Measurements from ENCODE around the gene TMEM232. TPM values are rescaled to one million over a fixed set of nuclear protein-coding genes. Genes with fewer than 3 reads are reported as not detected.

Gene TMEM232
- total RNA-seq, 4 donors from 2014 or later = 10.5 to 26.8 (median 11.6) TPM

DNA sequence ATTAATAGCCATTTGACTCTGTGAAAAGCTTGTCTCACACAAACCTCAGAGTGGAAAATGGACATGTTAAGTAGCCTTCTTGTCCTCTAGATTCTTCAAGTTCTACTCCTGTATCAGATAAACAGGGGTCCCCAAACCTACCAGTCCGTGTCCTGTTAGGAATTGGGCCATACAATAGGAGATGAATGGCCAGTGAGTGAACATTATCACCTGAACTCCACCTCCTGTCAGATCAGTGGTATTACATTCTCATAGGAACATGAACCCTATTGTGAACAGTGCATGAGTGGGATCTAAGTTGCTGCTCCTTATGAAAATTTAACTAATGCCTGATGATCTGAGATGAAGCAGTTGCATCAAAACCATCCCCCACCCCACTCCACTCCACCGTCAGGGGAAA is 136.3 kb downstream of the TMEM232 start:
- H3K27me3 ChIP-seq = no peaks in the 10 kb centered on the region
- intact Hi-C loops (cut with DNase I) = no loop called here

DNA sequence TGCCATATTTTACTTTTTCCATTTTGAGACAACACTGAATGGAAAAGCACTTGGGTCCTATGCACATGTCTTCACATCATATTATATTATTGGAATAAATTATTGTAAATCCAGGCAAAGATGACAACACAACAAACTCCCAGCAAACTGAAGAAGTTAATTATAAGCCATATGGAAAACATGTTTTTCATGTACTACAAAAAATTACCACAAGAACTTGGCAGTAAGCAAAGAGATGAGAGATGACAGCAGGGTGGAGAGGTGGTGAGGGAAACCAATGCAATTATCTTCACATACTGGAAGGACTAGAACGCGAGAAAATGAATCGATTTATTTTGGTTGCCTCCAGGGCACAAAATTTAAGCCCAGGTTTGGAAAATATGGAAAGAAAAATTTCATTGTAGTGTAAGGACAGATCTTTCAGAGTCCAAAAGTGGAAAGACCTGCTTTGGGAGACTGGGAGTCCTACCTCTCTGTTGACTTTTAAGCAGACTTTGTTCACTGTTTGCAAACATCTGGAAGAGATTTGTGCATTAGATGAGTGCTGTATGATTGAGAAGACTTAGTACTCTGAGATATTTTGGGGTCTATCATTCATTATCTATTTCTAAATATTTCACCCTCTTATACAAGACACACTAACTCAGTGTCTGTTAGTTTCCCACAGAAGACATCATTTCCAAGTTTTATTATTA is 138.0 kb downstream of the TMEM232 start:
- H3K4me3 ChIP-seq (replicated peaks in 1 of 3) = no peak overlapping the region
- no peaks in the 10 kb centered on the region for H3K27me3 ChIP-seq
- no peak overlapping the region for H3K27ac ChIP-seq
- no peaks in the 10 kb centered on the region for H3K4me1 ChIP-seq
- WGBS, 2 donors = 91% methylated on average over 3 of the region's 3 CpGs
- intact Hi-C loops (cut with DNase I) = no loop called here
- no peaks in the 10 kb centered on the region for H3K36me3 ChIP-seq
- no peak for DNase-seq
- H3K9me3 ChIP-seq = no peaks in the 10 kb centered on the region
- TF ChIP-seq POLR2A (IDR thresholded peaks at IDR 0.05) = no peak
- TF ChIP-seq CTCF (IDR thresholded peaks at IDR 0.05) = no peak

More for the DNA sequence above, 136.3 kb downstream of the TMEM232 start:
- 24 to 38% methylated on average over 2 of the region's 2 CpGs for WGBS, 2 donors
- Histone ChIP-seq H3K4me1 (no peaks in the 10 kb centered on the region), H3K36me3 (no peaks in the 10 kb centered on the region), H3K4me3 (replicated peaks in 1 of 3) (no peak overlapping the region), H3K9me3 (no peaks in the 10 kb centered on the region), H3K27ac (no peak overlapping the region)
- no peak for DNase-seq
- TF ChIP-seq POLR2A (IDR thresholded peaks at IDR 0.05) = no peak
- peak in 3 of 6 experiments; percentile 35 to 53 (median 39) for TF ChIP-seq CTCF (IDR thresholded peaks at IDR 0.05)

DNA sequence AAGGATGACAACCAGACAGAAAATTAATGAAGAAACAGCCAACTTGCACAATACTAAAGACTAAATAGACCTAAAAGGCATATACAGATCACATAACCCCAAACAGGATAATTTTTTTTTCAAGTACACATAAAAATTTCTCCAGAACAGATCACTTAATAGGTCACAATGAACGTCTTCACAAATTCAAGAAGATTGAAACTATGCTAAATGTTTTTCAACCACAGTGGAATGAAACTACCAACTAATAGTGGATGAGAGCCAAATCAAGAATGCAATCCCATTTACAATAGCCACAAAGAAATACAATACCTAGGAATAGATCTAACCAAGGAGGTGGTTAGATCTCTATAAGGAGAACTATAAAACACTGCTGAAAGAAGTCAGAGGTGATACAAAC is 145.8 kb downstream of the TMEM232 start:
- Histone ChIP-seq H3K4me1 (no peaks in the 10 kb centered on the region), H3K36me3 (no peaks in the 10 kb centered on the region), H3K27ac (no peak overlapping the region), H3K4me3 (replicated peaks in 1 of 3) (no peak overlapping the region), H3K27me3 (no peaks in the 10 kb centered on the region), H3K9me3 (no peaks in the 10 kb centered on the region)
- no peak for DNase-seq
- intact Hi-C loops (cut with DNase I) = no loop called here
- TF ChIP-seq POLR2A (IDR thresholded peaks at IDR 0.05) (no peak), CTCF (IDR thresholded peaks at IDR 0.05) (no peak)
- WGBS, 2 donors = 80 to 93% methylated on average over 1 of the region's 1 CpG

DNA sequence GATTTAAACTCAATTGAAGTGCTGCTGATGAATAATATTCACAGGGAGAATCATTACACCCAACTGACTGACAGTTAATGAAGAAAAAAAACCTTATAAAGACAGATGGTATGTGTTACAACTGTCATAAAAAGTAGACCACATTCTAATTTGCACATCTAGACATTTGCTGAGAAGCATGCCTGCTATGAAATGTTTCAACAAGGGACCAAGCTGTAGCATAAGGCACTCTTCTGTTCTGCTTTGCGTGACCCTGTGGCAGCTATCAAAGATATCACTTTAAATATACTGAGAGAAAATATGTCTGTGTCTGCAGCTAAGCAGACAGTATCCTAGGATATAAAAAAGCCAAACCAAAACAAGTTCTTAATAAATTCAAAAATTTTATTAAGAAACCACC is 153.7 kb downstream of the TMEM232 start:
- 89 to 96% methylated on average over 1 of the region's 1 CpG for WGBS, 2 donors

More for the DNA sequence above, 153.7 kb downstream of the TMEM232 start:
- no peak overlapping the region for H3K4me3 ChIP-seq (replicated peaks in 1 of 3)
- no peak overlapping the region for H3K27ac ChIP-seq
- no peaks in the 10 kb centered on the region for H3K36me3 ChIP-seq
- H3K27me3 ChIP-seq = no peaks in the 10 kb centered on the region
- intact Hi-C loops (cut with DNase I) = no loop called here
- no peaks in the 10 kb centered on the region for H3K4me1 ChIP-seq
- no peak for DNase-seq
- no peak for TF ChIP-seq CTCF (IDR thresholded peaks at IDR 0.05)
- TF ChIP-seq POLR2A (IDR thresholded peaks at IDR 0.05) = no peak
- H3K9me3 ChIP-seq = no peaks in the 10 kb centered on the region

Measured in thyroid gland (tissue), 4 donors.